TTC549 (cell line): ENCODE measurements around the gene CD79A.

Experiments used
- FAIRE-seq: peaks from 2 replicates; lab custom pipeline; 2012; peaks lifted over from hg19 to GRCh38; lab: Jason Lieb, UNC

CD79A gene

DNA sequence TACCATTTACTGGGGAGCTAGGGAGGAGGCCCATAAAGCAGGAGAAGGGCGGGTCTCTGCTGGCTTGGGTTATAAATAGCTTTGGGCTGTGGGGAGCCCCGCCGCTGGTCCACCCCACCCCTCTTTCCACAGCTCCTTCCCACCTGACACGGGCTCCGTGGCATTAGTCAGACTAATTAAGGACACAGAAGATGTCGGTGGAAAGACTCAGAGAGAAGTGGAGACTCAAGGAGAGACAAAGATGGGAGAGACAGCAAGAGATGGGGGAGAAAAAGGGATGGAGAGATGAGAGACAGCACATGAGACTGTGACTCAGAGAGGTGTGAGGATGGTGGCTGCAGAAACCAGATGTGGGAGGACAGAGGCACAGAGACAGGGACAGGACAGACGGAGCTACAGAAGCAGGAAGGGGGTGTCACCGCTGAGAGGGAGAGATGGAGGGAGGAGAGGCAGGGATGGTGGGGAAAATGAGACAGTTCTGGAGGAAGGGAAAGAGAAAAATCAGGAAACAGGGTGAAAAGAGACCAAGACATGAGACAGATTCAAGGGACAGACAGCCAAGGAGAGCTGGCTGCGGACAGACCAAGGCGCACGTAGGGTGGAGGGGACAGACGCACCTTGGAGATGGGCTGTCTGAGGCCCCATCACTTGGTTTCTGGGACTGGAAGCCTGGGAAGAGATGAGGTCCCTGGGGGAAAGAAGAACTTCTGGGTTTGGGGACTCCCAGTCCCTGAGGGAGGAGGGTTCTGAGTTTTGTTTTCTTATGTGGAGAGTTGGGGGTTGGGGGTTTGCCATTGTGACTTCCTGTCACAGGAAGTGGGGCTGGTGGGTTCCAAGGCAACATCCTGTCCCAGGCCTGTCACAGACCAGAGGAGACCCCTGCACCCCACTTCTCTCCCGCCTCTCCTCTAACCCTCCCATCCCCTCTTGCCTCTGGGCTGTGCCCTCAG is 10.0 kb downstream of the CD79A start:
- FAIRE-seq: no peak

DNA sequence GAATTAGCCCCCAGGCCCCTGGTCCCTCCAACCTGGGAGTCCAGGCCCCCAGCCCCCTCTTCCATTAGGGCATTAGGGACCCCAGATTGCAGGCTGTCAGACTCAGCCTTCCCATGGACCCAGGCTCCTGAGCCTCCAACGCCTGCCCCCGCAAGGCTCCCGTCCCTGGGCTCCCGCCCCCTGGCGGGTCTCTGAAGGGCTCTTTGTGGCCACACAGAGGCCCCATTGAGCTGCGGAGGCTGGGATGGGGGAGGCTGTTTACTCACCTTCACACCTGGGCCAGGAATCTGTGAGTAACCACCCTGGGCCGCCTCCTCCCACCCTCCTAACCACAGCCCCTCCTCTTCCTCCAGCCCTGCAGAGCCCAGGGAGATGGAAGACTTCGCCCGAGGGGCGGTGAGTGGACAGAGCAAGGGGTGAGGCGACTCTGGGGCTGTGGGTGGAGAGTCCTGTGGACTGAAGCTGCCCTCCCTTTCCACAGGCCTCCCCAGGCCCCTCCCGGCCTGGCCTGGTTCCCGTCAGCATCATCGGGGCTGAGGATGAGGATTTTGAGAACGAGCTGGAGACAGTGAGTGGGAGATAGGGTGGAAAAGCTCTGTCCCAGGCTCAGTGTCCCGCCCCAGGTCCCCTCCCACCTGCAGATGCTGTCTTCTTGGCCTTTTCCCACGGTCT is 10.8 kb downstream of the CD79A start:
- no peak for FAIRE-seq

DNA sequence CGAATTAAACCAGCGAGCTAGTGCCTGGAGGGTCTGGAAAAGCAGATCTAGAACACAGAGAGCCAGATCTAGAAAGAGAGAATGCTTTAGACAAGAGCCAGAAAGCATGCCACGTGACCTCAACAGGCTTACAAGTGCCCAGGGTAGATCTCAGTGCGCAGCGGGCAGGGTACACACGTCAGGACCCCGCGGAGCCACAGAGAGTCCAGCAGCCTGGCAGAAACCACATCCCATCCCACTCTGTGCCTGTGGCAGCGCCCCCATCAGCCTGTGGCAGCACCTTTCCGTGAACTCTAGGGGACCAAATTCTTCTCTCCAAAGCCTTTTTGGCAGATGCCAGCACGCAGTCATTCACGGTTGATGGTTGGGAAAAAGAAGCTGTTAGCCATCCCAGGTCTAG is 11.8 kb downstream of the CD79A start:
- no peak for FAIRE-seq

DNA sequence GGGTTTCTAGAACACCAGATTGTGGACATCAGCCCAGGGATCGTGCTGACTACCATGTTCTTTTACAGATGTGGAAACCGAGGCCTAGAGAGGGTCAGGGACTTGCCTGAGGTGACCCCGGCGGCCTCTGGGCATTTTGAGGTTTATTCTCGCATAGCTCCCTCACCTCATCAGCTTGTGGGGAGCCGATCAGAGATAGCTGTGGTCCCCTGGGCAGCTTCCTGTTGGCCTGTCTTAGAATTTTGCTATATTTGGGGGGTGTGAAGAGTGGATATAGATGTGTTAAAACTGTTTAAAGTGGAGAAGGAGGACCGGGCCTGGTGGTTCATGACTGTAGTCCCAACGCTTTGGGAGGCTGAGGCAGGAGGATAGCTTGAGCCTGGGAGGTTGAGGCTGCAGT is 12.8 kb downstream of the CD79A start:
- FAIRE-seq: no peak

DNA sequence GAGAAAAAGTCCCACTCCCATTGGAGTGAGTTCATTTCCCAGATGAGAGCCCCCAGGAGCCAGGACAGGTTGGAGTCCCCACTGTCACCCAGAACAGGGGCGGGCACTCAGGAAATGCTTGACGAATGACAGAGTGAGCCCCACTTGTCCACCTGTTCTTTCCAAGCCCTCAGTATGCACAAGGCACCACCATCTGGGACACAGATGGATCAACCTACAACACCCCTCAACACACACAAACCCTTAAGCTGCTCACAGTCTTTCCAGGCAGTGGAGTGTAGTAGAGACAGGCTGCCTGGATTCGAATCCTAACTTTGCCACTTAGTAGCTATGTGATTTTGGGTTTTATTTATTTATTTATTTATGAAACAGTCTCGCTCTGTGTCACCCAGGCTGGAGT is 13.9 kb downstream of the CD79A start:
- no peak for FAIRE-seq

DNA sequence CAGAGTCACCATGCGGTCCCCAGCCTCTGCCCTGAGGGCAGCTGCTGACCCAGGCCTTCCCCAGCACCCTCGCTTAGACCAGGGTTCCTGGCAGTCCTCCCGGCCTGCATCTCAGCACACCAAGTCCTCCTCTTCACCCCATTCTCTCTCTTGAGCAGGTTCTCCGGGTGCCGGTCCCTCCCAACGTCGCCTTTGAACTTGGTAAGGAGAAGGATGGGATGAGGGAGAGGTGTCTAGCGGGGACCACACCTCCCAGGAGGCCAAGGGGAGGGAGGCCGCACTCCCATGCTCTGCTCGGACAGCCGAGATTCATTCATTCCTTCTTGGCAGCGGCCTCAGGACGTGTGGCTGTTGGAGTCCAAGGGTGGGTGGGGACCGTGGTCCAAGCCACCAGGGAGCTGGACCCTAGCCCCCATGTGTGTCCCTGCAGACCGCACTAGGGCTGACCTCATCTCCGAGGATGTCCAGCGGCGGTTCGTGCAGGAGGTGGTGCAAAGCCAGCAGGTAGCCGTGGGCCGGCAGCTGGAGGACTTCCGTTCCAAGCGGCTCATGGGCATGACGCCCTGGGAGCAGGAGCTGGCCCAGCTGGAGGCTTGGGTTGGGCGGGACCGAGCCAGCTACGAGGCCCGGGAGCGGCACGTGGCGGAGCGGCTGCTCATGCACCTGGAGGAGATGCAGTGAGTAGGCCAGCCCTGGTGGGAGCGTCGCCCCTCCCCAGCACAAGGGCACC is 15.3 kb downstream of the CD79A start:
- no peak for FAIRE-seq

DNA sequence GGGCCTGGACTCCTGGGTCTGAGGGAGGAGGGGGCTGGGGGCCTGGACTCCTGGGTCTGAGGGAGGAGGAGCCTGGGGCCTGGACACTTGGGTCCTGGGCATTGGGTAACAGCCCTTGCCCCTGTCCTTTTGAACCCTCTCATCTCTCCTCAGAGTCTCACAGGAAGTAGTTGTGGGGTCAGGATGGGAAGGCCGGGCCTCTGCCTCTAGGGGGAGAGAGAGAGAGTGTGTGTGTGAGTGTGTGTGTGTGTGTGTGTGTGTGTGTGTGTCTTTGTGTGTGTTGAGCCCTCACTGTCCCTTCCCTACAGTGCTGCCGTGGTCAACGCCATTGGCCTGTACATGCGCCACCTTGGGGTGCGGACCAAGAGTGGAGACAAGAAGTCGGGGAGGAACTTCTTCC is 16.8 kb downstream of the CD79A start:
- no peak for FAIRE-seq

DNA sequence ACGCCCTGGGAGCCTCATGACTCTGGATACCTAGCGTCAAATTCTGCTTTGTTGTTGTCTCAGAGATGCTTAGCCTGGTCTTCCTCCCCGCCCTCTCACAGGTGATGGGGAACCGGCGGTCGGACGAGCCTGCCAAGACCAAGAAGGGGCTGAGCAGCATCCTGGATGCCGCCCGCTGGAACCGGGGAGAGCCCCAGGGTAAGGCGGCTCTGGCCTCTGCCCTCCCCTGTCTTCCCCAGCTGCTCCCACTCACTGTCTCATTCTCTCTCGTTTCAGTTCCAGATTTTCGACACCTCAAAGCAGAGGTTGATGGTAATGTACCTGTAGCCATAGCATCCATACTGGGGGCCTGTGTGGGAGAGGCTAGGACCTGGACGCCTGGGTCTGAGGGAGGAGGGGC is 17.3 kb downstream of the CD79A start:
- FAIRE-seq: no peak

DNA sequence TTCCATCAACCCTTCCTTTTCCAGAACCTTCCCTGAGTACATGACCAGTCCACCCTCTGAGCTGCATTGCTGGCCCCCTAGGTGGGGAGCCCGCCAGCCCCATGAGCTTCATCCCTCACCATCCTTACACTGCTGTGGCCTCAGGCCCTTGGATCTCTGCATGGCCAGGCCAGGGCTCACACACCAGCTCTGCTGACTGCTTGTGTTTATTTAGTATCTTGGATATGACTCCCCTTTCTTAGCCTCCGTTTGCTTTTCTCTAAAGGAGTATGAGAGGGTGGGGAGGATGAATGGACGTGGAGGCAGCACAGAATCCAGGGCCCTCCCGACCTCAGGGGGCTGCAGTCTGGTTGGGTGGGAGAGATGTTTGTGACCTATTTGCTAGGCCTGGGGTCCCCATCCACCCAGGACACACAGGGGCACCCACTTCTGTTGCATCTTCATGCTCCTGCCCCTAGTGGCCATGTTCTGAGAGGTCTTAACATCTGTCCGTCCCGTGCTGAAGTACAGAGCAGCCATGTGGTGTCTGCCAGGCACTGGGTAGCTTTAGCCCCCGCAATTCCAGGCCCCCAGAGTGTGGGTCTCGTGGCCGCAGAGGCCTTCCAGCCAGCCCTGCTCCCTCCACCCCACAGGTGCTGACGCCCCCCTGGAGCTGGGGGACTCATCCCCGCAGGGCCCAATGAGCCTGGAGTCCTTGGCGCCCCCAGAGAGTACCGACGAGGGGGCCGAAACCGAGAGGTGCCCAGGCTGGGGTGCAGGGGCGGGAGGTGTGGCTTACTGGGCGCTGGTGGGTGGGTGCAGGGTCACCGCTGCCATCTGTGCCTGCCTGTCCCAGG is 18.9 kb downstream of the CD79A start:
- no peak for FAIRE-seq

DNA sequence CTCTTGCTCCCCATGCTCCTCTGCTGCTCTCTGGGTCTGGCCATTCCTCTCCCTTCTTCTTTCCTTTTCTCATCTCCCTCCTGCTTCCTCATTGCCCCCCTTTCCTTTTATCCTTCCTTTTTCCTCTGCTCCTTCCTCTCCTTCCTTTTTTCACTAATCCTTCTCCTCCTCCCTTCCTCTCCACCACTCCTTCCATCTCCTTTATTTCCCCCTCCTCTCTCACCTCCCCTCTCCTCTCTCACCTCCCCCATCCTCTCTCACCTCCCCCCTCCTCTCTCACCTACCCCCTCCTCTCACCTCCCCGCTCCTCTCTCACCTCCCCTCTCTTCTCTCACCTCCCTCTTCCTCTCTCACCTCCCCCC is 19.5 kb downstream of the CD79A start:
- FAIRE-seq: no peak

DNA sequence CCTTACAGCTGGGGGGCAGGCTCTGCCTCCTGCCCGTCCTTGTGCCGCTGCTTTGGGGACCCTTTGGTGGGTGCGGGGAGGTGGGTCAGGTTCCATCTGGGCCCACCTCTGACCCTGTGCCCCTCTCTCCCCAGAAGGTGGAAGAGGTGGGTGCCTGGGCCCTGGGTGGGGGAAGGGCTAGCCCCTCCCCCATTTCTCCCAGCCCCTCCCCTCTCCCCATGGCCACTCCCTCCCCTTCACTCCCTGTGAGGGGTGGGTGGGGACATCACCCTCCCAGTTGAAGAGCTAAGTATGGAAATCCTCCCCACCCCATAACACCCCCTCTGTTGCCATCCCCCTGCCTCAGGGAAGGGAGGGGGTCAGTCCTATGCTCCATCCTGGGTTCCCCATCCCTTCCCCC is 20.1 kb downstream of the CD79A start:
- no peak for FAIRE-seq

DNA sequence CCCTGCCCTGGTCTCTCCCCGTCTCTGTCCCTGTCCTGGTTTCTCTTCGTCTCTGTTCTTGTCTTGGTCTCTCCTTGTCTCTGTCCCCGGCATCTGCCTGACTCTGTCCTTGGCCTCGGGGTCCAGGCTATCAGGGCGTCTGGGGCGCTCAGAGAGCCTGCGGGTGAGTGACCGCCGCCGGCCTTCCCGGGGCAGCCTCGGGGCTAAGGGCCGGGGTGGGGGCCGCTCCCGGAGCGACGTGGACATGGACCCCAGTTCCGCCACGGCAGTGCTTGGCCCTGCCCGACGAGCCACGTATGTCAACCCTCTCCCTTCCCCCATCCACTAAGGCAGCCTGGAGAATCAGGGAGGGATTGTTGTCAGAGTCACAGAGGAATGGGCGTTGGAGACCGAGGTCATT is 20.7 kb downstream of the CD79A start:
- no peak for FAIRE-seq

DNA sequence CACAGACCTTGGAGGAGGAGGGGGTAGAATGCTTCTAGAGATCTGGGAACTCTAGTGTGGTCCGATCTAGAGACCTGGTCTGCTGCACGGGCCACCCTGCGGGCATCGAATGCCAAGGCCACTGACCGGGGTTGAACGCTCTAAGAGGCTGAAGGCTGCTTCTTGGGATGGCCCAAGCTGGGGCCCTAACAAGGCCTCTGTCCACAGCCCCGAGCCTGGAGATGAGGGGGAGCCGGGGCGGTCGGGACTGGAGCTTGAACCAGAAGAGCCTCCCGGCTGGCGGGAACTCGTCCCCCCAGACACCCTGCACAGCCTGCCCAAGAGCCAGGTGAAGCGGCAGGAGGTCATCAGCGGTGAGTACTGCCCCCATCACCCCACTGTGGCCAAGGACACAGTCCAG is 21.2 kb downstream of the CD79A start:
- no peak for FAIRE-seq

DNA sequence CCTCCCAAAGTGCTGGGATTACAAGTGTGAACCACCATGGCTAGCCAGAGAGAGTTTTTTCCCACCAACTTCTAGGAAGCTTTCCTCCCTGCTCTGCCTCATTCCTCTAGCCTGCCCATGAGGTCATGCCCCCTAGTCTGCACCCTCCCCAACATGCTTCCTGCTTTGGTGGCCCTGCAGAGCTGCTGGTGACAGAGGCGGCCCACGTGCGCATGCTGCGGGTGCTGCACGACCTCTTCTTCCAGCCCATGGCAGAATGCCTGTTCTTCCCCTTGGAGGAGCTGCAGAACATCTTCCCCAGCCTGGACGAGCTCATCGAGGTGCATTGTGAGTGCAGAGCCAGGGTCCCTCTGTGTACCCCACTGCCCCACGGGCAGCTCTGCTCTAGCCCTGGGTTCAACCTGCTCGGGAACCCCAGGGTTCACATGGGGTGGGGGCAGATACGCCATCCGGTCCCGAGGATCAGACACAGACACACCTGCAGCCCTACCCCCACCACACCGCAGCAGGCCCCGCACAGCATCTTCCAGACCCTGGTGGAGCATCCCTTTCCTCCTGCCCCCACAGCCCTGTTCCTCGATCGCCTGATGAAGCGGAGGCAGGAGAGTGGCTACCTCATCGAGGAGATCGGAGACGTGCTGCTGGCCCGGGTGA is 24.8 kb downstream of the CD79A start:
- FAIRE-seq: no peak

DNA sequence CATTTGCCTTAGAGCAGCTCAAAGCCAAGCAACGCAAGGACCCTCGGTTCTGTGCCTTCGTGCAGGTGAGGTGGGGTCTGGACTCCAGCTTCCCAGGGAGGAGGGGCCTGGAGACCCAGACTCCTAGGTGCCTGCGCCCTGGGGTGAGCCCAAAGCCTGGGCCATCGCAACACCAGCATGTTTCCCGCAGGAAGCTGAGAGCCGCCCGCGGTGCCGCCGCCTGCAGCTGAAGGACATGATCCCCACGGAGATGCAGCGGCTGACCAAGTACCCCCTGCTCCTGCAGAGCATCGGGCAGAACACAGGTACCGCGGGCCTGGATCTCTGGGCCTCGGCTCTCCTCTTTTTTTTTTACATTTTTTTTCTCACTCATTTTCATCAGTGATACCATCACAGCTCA is 25.5 kb downstream of the CD79A start:
- FAIRE-seq: no peak

DNA sequence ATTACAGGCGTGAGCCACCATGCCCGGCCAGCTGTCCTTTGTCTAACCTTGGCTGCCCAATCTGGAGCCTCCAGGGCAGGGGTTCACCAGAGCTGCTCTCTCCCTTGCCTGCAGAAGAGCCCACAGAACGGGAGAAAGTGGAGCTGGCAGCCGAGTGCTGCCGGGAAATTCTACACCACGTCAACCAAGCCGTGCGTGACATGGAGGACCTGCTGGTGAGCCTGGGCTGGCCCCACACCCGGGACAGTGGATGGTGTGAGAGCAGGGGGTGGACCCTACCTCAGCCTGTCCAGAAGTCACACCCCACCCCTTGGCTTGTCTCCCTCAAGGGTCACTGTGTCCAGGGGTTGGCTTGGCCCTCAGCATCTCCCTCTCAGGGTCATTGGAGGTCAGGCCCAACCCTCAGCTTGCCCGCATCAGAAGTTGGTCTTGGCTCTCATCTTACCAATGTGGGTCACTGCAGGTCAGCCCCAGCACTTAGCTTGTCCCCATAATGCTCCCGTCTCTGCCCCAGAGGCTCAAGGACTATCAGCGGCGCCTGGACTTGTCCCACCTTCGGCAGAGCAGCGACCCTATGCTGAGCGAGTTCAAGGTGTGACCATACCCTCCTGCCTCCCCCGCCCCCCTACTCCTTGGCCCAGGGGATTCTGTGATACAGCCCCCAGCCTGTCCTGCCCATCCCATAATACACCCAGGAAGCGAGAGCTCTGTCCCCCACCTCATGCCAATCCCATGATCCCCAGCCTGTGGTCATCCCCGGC is 26.3 kb downstream of the CD79A start:
- no peak for FAIRE-seq

DNA sequence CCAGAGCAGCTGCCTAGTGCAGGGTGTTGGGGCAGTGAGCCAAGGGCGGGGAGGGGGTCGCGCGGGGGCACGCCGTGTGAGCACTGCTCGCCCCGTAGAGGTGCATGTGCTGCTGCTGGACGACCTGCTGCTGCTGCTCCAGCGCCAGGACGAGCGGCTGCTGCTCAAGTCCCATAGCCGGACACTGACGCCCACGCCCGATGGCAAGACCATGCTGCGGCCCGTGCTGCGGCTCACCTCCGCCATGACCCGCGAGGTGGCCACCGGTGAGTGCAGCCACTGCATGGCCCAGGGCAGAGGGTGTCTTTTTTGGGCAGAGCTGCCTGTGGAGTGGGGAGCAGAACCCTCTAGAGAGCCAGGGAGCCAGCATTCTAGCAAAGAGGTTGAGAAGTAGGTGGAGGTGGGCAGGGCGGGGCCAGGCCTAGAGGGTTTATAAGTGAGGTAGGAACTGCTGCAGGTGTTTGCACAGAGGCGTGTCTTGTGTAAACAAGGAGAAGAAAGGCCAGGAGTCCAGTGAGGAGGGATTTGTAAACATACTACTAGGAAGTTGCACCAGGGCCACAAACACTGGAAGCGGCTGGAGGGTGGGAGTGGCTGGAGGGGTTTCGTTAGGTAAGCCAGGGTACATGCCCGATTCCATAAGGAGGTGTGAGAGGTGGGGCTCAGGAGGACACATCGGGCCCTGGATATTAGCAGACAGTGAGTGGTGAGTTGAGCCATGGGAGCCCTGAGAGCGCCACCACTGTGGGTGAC is 27.2 kb downstream of the CD79A start:
- FAIRE-seq: no peak

DNA sequence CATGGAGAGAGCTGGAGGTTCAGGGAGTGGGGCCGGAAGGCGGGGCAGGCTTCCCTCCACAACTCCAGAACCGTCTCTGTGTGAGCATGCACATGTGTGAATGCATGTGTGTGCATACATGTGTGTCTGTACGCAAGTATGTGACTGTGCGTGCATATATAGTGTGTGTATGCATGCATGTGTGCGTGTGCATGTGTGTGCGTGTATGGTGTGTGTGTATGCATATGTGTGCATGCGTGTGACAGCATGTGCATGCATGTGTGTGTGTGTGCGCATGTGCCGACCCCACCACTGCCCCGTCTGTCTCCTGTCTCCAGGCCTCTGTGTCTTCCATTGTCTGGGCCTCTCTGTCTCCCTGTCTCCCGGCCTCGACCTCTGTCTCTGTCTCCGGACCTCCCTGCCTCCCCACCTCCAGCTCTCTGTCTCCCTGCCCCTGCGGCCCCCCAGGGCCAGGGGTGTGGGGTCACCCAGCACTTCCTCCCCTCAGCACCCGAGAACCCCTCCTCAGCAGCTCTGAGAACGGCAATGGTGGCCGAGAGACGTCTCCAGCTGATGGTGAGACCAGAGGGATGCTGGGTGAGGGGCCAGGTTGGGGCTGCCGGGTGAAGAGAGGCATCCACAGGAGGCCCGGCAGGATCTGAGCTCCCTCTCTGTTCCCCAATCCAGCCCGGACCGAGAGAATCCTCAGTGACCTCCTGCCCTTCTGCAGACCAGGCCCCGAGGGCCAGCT is 28.4 kb downstream of the CD79A start:
- no peak for FAIRE-seq

DNA sequence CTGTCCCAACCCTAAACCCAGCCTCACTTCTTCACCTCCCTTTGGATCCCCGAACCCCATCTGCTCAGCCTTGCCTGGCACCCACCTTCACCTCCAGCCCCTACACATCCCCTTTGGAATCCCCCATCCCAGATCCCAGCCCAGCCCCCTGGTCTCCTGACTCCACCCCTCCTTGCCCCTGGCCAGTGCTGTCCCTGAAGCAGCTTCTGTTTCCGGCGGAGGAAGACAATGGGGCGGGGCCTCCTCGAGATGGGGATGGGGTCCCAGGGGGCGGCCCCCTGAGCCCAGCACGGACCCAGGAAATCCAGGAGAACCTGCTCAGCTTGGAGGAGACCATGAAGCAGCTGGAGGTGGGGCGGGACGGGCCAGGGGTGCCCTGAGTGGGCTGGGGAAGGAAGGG is 29.2 kb downstream of the CD79A start:
- no peak for FAIRE-seq
